Measurements from ENCODE around the gene PARD3. TPM values are rescaled to one million over a fixed set of nuclear protein-coding genes. Genes with fewer than 3 reads are reported as not detected.

Gene PARD3
- total RNA-seq, 4 donors from 2014 or later: 30.9 to 54.6 (median 40.0) TPM

DNA sequence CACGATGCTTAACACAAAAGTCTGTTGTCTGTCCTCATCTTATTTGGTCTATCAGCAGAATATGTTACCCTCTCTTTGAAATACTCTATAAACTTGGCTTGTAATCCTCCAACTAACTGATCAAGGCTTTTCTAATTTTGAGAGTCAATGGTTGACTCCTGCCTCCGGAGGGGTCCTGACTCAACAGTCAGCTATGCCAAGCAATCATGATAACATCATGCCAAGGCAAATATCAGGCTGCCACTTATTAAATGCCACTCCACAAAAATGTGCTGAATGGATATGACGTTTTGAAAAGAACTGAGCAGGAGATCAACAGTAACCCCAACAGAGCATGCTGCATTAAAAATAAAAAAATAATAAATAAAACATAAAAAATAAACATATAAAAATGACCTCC is 116.1 kb downstream of the PARD3 start:
- no peak for DNase-seq (ENCODE audit: low spot score)
- ATAC-seq (ENCODE audit: low FRiP score): peak; percentile 15
- TF ChIP-seq, protein P1, sequence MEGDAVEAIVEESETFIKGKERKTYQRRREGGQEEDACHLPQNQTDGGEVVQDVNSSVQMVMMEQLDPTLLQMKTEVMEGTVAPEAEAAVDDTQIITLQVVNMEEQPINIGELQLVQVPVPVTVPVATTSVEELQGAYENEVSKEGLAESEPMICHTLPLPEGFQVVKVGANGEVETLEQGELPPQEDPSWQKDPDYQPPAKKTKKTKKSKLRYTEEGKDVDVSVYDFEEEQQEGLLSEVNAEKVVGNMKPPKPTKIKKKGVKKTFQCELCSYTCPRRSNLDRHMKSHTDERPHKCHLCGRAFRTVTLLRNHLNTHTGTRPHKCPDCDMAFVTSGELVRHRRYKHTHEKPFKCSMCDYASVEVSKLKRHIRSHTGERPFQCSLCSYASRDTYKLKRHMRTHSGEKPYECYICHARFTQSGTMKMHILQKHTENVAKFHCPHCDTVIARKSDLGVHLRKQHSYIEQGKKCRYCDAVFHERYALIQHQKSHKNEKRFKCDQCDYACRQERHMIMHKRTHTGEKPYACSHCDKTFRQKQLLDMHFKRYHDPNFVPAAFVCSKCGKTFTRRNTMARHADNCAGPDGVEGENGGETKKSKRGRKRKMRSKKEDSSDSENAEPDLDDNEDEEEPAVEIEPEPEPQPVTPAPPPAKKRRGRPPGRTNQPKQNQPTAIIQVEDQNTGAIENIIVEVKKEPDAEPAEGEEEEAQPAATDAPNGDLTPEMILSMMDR (IDR thresholded peaks at IDR 0.05): no peak

DNA sequence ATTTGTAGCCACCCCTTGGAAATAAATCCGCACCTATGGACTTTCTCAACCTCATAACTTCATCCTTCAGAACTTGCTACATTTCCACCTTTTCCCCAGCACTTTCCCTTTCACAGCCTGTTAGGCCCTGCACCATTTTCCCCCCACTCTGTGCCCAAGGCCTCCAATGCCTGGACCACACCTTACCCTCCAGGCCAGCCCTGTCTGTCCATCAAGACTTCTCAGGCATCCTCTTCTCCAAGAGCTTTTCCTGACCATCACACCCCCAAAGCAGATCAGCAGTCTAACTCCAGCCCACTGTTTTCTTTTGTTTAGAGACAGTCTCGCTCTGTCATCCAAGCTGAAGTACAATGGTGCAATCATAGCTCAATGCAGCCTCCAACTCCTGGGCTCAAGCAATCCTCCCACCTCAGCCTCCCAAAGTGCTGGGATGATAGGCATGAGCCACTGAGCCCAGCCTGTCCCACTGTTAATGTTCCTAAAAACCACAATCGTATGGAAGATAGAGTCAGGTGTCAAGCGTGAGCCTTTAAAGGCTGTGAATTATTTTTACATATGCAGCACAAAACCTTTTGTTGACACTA is 116.8 kb downstream of the PARD3 start:
- TF ChIP-seq, protein P1 (IDR thresholded peaks at IDR 0.05): no peak
- no peak for DNase-seq (ENCODE audit: low spot score)

DNA sequence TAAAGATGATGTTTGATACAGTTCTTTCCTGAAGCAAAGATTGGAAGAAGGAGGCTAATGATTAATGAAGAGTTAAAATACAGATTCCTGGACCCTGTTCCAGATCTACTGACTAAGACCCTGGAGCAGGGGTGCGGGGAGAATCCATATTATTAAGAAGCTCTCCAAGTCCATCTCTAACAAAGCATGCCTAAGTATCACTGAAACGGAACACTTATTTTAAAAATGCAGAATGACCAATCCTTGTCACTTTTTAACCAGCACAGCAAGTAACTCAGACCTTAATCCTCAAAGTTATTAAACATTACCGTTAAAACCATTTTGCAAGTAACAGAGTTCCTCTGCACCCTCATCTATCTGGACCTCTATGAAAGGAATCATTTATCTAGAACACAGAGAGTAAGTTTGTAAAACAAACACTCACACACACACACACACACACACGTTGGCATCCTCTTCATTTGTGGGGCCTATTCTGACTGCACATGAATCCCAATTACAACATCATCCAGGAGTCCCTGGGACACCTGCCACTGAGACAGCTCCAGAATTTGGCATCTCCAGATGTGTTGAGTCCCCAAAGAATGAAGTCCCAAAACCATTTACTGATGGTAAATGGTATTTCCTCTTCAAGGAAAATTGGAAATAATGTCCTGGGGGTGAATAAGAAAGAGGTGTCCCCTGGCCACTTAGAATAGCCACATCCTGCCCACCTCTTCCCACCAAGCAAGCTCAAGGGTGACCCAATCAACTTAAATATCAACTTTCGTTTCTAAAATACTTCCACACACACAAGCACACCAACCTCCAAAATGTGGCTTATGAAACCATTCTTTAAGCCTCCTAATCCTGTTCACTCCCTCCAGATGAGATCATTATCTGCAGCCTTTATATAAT is 117.5 kb downstream of the PARD3 start:
- TF ChIP-seq, protein P1 (IDR thresholded peaks at IDR 0.05): no peak
- no peak for DNase-seq (ENCODE audit: low spot score)
- no peak for ATAC-seq (ENCODE audit: low FRiP score)

More for the DNA sequence above, 116.8 kb downstream of the PARD3 start:
- ATAC-seq (ENCODE audit: low FRiP score): no peak

DNA sequence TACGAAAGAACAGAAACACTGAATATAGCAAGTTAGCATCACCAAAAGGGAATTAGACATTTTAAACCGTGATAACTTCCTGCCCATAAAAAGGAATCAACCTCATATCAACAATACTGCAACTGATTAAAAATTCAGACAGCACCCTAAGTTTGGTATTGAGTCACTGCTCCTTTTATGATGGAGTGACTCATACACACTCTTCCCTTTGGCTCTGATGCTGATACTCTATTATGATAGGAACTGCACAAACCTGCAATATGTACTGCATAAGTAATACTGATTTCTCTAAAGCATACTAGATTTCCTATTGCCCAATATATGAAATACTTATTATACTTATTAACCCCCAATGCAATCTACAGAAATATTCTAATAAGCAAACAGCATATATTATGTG is 118.7 kb downstream of the PARD3 start:
- peak; percentile 53 for ATAC-seq (ENCODE audit: low FRiP score)
- DNase-seq (ENCODE audit: low spot score): no peak

DNA sequence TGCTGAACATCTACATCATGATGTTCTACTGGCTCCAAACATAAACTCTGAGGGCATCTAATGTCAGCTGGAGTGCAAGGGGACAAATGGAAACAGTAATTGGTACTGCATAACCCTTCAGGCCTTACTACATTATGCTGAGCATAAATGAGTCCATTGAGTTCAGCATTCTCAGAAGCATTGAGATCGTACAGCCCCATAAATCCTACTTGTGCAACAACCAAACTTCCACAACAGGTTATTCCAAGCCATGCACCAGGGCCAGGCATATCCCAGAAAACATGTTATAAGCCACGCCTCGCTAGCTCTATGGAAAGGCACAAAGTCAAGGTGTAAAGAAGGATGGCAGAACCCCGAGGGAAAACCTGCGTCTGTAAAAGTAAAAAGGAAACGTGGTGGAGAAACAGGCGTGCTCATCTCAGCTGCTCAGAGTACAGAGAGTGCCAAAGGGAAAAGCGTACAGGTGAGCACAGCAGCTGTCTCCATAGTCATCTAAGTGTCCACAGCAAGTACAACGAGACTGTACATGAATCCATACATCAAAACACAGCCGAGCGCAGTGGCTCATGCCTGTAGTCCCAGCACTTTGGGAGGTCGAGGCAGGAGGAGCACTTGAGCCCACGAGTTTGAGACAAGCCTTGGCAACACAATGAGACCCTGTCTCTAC is 124.6 kb downstream of the PARD3 start:
- DNase-seq (ENCODE audit: low spot score): no peak
- TF ChIP-seq, protein P1 (IDR thresholded peaks at IDR 0.05): no peak
- ATAC-seq (ENCODE audit: low FRiP score): no peak

More for the DNA sequence above, 118.7 kb downstream of the PARD3 start:
- TF ChIP-seq, protein P1 (IDR thresholded peaks at IDR 0.05): no peak

DNA sequence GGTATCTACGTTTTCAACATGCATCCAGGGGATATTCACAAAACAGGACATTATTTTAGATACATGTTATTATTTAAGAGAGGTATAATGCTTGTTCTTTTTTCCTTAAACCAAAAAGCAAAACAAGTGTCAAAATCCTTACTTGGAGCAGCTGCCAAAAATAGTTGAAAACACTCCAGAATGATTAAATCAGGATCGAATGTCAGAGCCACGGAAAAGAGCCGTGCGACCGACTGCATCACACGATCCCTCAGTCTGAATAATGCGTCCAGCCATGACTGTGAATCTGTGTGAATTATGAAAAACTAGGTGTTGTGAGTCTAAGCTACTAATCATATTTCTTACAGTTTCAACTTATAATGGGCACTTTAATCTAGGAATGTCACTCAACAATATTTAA is 126.0 kb downstream of the PARD3 start:
- DNase-seq (ENCODE audit: low spot score) (no peak), ATAC-seq (ENCODE audit: low FRiP score) (no peak)
- TF ChIP-seq, protein P1 (IDR thresholded peaks at IDR 0.05): no peak
